Measurements from ENCODE around the gene FKRP.

FKRP gene

GRCh38 chr19:46720503-46721239 is 25.2 kb upstream of the FKRP start:
- TF ChIP-seq CTCF (IDR thresholded peaks at IDR 0.05; ENCODE audit: borderline replicate concordance, insufficient read depth, low read depth, low read length), result no peak
- no peak overlapping the region for H3K4me3 ChIP-seq (ENCODE audit: low read depth, low read length)

GRCh38 chr19:46721269-46722003 is 24.4 kb upstream of the FKRP start:
- no peak for TF ChIP-seq CTCF (IDR thresholded peaks at IDR 0.05; ENCODE audit: borderline replicate concordance, insufficient read depth, low read depth, low read length)
- H3K4me3 ChIP-seq (ENCODE audit: low read depth, low read length), result no peak overlapping the region

- TF ChIP-seq CTCF (IDR thresholded peaks at IDR 0.05; ENCODE audit: borderline replicate concordance, insufficient read depth, low read depth, low read length), result no peak
These were observed 23.9 kb upstream of the FKRP start for GRCh38 chr19:46722004-46722380.

GRCh38 chr19:46722421-46723022 is 23.3 kb upstream of the FKRP start:
- no peak for TF ChIP-seq CTCF (IDR thresholded peaks at IDR 0.05; ENCODE audit: borderline replicate concordance, insufficient read depth, low read depth, low read length)
- no peak overlapping the region for H3K4me3 ChIP-seq (ENCODE audit: low read depth, low read length)

More at GRCh38 chr19:46722004-46722380, 23.9 kb upstream of the FKRP start:
- no peak overlapping the region for H3K4me3 ChIP-seq (ENCODE audit: low read depth, low read length)

DNA sequence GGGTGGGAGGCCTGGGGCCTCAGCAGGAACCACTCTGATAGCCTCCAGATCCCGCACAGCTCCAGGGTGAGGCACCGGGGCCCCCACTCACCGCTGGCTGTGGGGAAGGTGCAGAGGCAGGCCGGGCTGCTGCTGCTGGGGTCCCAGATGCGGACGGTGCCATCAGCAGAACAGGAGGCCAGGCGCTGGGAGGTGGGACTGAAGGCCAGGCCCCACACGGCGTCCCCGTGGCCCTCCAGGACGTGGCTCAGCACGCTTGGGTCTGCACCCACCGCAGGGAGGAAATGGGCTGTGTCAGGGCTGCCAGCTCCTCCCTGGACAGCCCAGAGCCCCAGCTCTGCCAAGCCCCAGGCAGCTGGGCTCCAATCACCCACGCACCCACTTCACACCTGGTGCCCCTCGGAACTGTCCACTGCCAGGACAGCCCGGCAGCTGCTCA is 22.8 kb upstream of the FKRP start:
- TF ChIP-seq CTCF (IDR thresholded peaks at IDR 0.05; ENCODE audit: borderline replicate concordance, insufficient read depth, low read depth, low read length), result no peak
- no peak overlapping the region for H3K4me3 ChIP-seq (ENCODE audit: low read depth, low read length)

GRCh38 chr19:46723471-46723870 is 22.4 kb upstream of the FKRP start:
- H3K4me3 ChIP-seq (ENCODE audit: low read depth, low read length), result no peak overlapping the region
- no peak for TF ChIP-seq CTCF (IDR thresholded peaks at IDR 0.05; ENCODE audit: borderline replicate concordance, insufficient read depth, low read depth, low read length)

All from GM12875 (cell line).